Karpas-422 (cell line): ENCODE results near the gene NRBF2. TPM values are rescaled to one million over a fixed set of nuclear protein-coding genes. Genes with fewer than 3 reads are reported as not detected.

ENCODE experiments used
- DNase-seq: peaks from one replicate; pipeline ENCODE4 v3.0.0-alpha.2; 2015
- H2AFZ ChIP-seq: fragments of 200-600 bp; sonication (generic); 2 replicates; pipeline ENCODE4 v1.6.1; 2014; ENCODE audit warnings: antibody characterized with exemption, low read length, mixed read lengths
- H3K27ac ChIP-seq: fragments of 200-600 bp; sonication (generic); 2 replicates; pipeline ENCODE4 v1.5.1; 2014; ENCODE audit warnings: mild to moderate bottlenecking, low read length, moderate library complexity
- H3K27me3 ChIP-seq: fragments of 200-600 bp; sonication (generic); 2 replicates; pipeline ENCODE4 v1.6.1; 2014; ENCODE audit warnings: low read length, mixed read lengths
- H3K36me3 ChIP-seq: fragments of 200-600 bp; sonication (generic); 2 replicates; pipeline ENCODE4 v1.6.1; 2014; ENCODE audit warnings: low read length, mixed read lengths; ENCODE audit not compliant: insufficient read depth
- H3K4me1 ChIP-seq: fragments of 200-600 bp; sonication (generic); 2 replicates; pipeline ENCODE4 v1.6.1; 2014; ENCODE audit warnings: mild to moderate bottlenecking, low read length, mixed read lengths
- H3K4me2 ChIP-seq: fragments of 200-600 bp; sonication (generic); 2 replicates; pipeline ENCODE4 v1.6.1; 2014; ENCODE audit warnings: low read length, low read depth, mild to moderate bottlenecking; ENCODE audit not compliant: poor library complexity, severe bottlenecking
- H3K4me3 ChIP-seq: fragments of 200-600 bp; sonication (generic); 2 replicates; pipeline ENCODE4 v1.5.1; 2014; ENCODE audit warnings: mild to moderate bottlenecking, antibody characterized with exemption, low read length, mixed read lengths
- H3K79me2 ChIP-seq: fragments of 200-600 bp; sonication (generic); 2 replicates; pipeline ENCODE4 v1.6.1; 2014; ENCODE audit warnings: mild to moderate bottlenecking, low read length, mixed read lengths
- H3K9ac ChIP-seq: fragments of 200-600 bp; sonication (generic); 2 replicates; pipeline ENCODE4 v1.6.0; 2014; ENCODE audit warnings: low read length
- H3K9me2 ChIP-seq: fragments of 200-600 bp; sonication (generic), shearing (Covaris generic); replicated peaks from 2 replicates; pipeline ENCODE4 v1.6.0; 2014; ENCODE audit warnings: mild to moderate bottlenecking, low read length, moderate library complexity; ENCODE audit not compliant: insufficient read depth
- H3K9me3 ChIP-seq: fragments of 300-700, 200-600 bp; sonication (generic); 2 replicates; pipeline ENCODE4 v1.6.1; 2014; ENCODE audit warnings: low read length, mixed read lengths
- H4K20me1 ChIP-seq: fragments of 200-600 bp; sonication (generic); 2 replicates; pipeline ENCODE4 v1.6.1; 2014; ENCODE audit warnings: mild to moderate bottlenecking, antibody characterized with exemption, low read length, low read depth; ENCODE audit not compliant: insufficient read depth
- total RNA-seq: library from RNA; depleted of rRNA; stranded (reverse); fragments of >200 nt; shearing (Covaris generic); gene quantifications from 2 replicates; pipeline ENCODE4 v1.2.3, GENCODE V29; 2014; ENCODE audit warnings: low replicate concordance

The NRBF2 gene
- total RNA-seq, 1 experiment from 2014 or later = 26.1 TPM

DNA sequence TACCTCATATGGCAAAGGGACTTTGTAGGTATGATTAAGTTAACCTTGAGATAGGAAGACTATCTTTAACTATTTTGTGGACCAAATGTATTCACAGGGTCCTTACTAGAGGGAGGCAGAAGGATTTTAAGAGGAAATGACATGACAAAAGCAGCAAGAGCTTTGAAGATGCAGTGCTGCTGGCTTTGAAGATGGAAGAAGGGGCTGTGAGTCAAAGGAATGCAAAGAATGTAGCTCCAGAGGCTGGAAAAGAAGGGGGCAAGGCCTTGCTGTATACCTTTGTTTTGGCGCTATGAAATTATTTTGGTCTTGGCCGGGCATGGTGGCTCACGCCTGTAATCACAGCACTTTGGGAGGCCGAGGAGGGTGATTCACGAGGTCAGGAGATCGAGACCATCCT is 3.2 kb upstream of the NRBF2 start:
- peaks cover 18% of the 10 kb centered on the region for H3K4me1 ChIP-seq
- no peak overlapping the region for H3K27ac ChIP-seq
- no peak overlapping the region for H3K9ac ChIP-seq
- H3K36me3 ChIP-seq = no peaks in the 10 kb centered on the region; the same call in 1 of the 2 replicates
- H3K4me3 ChIP-seq = no peak overlapping the region
- H3K9me2 ChIP-seq = no peaks in the 10 kb centered on the region
- DNase-seq = no peak
- no peak overlapping the region for H2AFZ ChIP-seq
- peaks cover 16% of the 10 kb centered on the region for H3K79me2 ChIP-seq
- H3K4me2 ChIP-seq = no peak overlapping the region
- peaks cover 9% of the 10 kb centered on the region; the same call in 1 of the 2 replicates for H3K9me3 ChIP-seq
- no peaks in the 10 kb centered on the region for H3K27me3 ChIP-seq
- H4K20me1 ChIP-seq = peaks cover 11% of the 10 kb centered on the region; the same call in 1 of the 2 replicates

- no peak overlapping the region for H3K4me2 ChIP-seq
- no peaks in the 10 kb centered on the region for H3K9me2 ChIP-seq
- peaks cover 44% of the 10 kb centered on the region for H3K79me2 ChIP-seq
- no peak overlapping the region for H3K9ac ChIP-seq
- H3K4me1 ChIP-seq = peaks cover 27% of the 10 kb centered on the region
- DNase-seq = no peak
- peak overlapping the region; percentile 36; the same call in 1 of the 2 replicates for H3K4me3 ChIP-seq
- no peaks in the 10 kb centered on the region for H3K27me3 ChIP-seq
- H3K27ac ChIP-seq = no peak overlapping the region
- H3K36me3 ChIP-seq = no peaks in the 10 kb centered on the region; the same call in 1 of the 2 replicates
- peaks cover 9% of the 10 kb centered on the region; the same call in 1 of the 2 replicates for H3K9me3 ChIP-seq
- H2AFZ ChIP-seq = peak overlapping the region; percentile 94; the same call in 1 of the 2 replicates
- peaks cover 22% of the 10 kb centered on the region for H4K20me1 ChIP-seq
Measured at GRCh38 chr10:63132651-63133055, 475 bp upstream of the NRBF2 start.

- peaks cover 9% of the 10 kb centered on the region; the same call in 1 of the 2 replicates for H3K9me3 ChIP-seq
- no peaks in the 10 kb centered on the region; the same call in 1 of the 2 replicates for H3K36me3 ChIP-seq
- H3K9ac ChIP-seq = peak overlapping the region; percentile 88
- peak overlapping the region; percentile 90 for H3K4me3 ChIP-seq
- H2AFZ ChIP-seq = no peak overlapping the region
- H3K27me3 ChIP-seq = no peaks in the 10 kb centered on the region
- H3K27ac ChIP-seq = peak overlapping the region; percentile 72
- H3K79me2 ChIP-seq = peaks cover 57% of the 10 kb centered on the region
- peak; percentile 76 for DNase-seq
- peak overlapping the region; percentile 87 for H3K4me2 ChIP-seq
- H4K20me1 ChIP-seq = peaks cover 25% of the 10 kb centered on the region
- peaks cover 27% of the 10 kb centered on the region for H3K4me1 ChIP-seq
- no peaks in the 10 kb centered on the region for H3K9me2 ChIP-seq
Measured at GRCh38 chr10:63133821-63134557, 861 bp downstream of the NRBF2 start.

- H3K27me3 ChIP-seq = no peaks in the 10 kb centered on the region
- no peak overlapping the region for H2AFZ ChIP-seq
- peaks cover 5% of the 10 kb centered on the region; the same call in 1 of the 2 replicates for H3K9me3 ChIP-seq
- no peak overlapping the region for H3K4me3 ChIP-seq
- H3K9me2 ChIP-seq = no peaks in the 10 kb centered on the region
- H3K27ac ChIP-seq = no peak overlapping the region
- peaks cover 90% of the 10 kb centered on the region for H3K79me2 ChIP-seq
- H3K9ac ChIP-seq = no peak overlapping the region
- H4K20me1 ChIP-seq = peaks cover 30% of the 10 kb centered on the region
- no peaks in the 10 kb centered on the region; the same call in 1 of the 2 replicates for H3K36me3 ChIP-seq
- H3K4me1 ChIP-seq = peaks cover 20% of the 10 kb centered on the region
- no peak overlapping the region for H3K4me2 ChIP-seq
- no peak for DNase-seq
Measured at GRCh38 chr10:63137306-63137705, 4.2 kb downstream of the NRBF2 start.

DNA sequence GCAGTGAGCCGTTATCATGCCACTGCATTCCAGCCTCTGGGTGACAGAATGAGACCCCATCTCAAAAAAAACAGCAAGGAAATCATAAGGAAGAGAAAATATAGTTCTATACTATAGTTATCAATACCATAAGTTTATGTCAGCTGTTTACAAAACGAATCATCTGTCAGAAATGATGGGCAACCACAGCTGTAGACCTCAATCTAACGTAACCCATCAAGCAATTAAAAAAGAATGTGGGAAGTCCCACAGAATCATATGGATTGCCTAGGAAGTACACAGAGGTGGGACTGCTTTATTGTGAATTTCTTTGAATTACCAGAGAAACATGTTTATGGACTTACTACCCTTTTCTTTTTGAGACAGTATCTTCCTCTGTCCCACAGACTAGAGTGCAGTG is 6.9 kb downstream of the NRBF2 start:
- Histone ChIP-seq H3K9me2 (no peaks in the 10 kb centered on the region), H3K27ac (no peak overlapping the region), H3K4me3 (no peak overlapping the region), H3K4me2 (no peak overlapping the region), H3K79me2 (peaks cover 99% of the 10 kb centered on the region), H3K9ac (no peak overlapping the region), H3K4me1 (peaks cover 18% of the 10 kb centered on the region), H2AFZ (no peak overlapping the region), H3K9me3 (no peaks in the 10 kb centered on the region), H4K20me1 (peaks cover 17% of the 10 kb centered on the region), H3K36me3 (no peaks in the 10 kb centered on the region), H3K27me3 (no peaks in the 10 kb centered on the region)
- peak; percentile 21 for DNase-seq

GRCh38 chr10:63142136-63142535 is 9.0 kb downstream of the NRBF2 start:
- H3K4me1 ChIP-seq = peaks cover 27% of the 10 kb centered on the region
- H3K36me3 ChIP-seq = no peaks in the 10 kb centered on the region
- H3K9ac ChIP-seq = no peak overlapping the region
- H3K9me3 ChIP-seq = no peaks in the 10 kb centered on the region
- H3K79me2 ChIP-seq = peaks cover 99% of the 10 kb centered on the region
- no peak overlapping the region for H3K27ac ChIP-seq
- DNase-seq = peak; percentile 25
- no peaks in the 10 kb centered on the region for H3K27me3 ChIP-seq
- no peak overlapping the region for H3K4me2 ChIP-seq
- no peaks in the 10 kb centered on the region for H3K9me2 ChIP-seq
- no peak overlapping the region for H3K4me3 ChIP-seq
- peaks cover 12% of the 10 kb centered on the region for H4K20me1 ChIP-seq
- H2AFZ ChIP-seq = no peak overlapping the region

DNA sequence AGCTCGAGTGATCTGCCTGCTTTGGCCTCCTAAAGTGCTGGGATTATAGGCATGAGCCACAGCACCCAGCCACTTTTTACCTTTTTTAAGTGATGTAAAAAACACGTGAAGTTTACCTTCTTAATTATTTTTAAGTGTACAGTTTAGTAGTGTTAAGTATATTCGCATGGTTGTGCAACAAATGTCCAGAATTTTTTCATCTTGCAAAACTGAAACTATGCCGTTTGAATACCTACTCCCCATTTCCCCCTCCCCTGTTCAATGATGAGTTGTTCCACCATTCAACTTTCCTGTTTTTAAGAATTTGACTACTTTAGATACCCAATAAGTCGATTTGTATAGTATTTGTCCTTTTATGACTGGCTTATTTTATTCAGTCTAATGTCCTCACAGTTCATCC is 10.9 kb downstream of the NRBF2 start:
- Histone ChIP-seq H3K9me3 (no peaks in the 10 kb centered on the region), H3K4me2 (no peak overlapping the region), H3K4me3 (no peak overlapping the region), H4K20me1 (peaks cover 5% of the 10 kb centered on the region; the same call in 1 of the 2 replicates), H3K79me2 (peaks cover 100% of the 10 kb centered on the region), H3K4me1 (peaks cover 27% of the 10 kb centered on the region), H3K9ac (no peak overlapping the region), H2AFZ (no peak overlapping the region), H3K36me3 (peaks cover 8% of the 10 kb centered on the region; the same call in 1 of the 2 replicates), H3K27me3 (no peaks in the 10 kb centered on the region), H3K27ac (no peak overlapping the region), H3K9me2 (no peaks in the 10 kb centered on the region)
- no peak for DNase-seq

- Histone ChIP-seq H3K4me3 (peak overlapping the region; percentile 1; the same call in 1 of the 2 replicates), H4K20me1 (no peaks in the 10 kb centered on the region), H3K27ac (peak overlapping the region; percentile 40), H2AFZ (no peak overlapping the region), H3K4me1 (peaks cover 27% of the 10 kb centered on the region), H3K79me2 (peaks cover 92% of the 10 kb centered on the region), H3K9me2 (no peaks in the 10 kb centered on the region), H3K27me3 (no peaks in the 10 kb centered on the region), H3K9me3 (no peaks in the 10 kb centered on the region), H3K9ac (peak overlapping the region; percentile 4; the same call in 1 of the 2 replicates), H3K36me3 (peaks cover 8% of the 10 kb centered on the region; the same call in 1 of the 2 replicates), H3K4me2 (peak overlapping the region; percentile 49)
- peak; percentile 44 for DNase-seq
Measured at GRCh38 chr10:63145782-63146181, 12.7 kb downstream of the NRBF2 start.
